OCI-LY7 (cell line): ENCODE results near the gene AZU1. TPM values are rescaled to one million over a fixed set of nuclear protein-coding genes. Genes with fewer than 3 reads are reported as not detected.
A peak's percentile ranks its signal among the peaks of the same experiment; 100 is the strongest.

Source experiments
- BruUV-seq: library from RNA; stranded (reverse); fragments of 400-500 nt; replicated peaks from 2 replicates; lab custom pipeline; 2021; lab: Mats Ljungman, UMichigan
- CTCF ChIA-PET: fragments of 300-600 bp; sonication (Branson Sonifier 250); formaldehyde crosslinking; loops from one replicate; lab custom pipeline; 2022; ENCODE audit warnings: antibody characterized with exemption; ENCODE audit not compliant: unreplicated experiment; lab: Charles Lee
- POLR2A ChIA-PET: fragments of 300-600 bp; sonication (Branson Sonifier 250); formaldehyde crosslinking; loops from one replicate; lab custom pipeline; 2022; ENCODE audit warnings: antibody characterized with exemption; lab: Charles Lee
- DNase-seq: peaks from one replicate; pipeline ENCODE4 v3.0.0-alpha.2; 2015; ENCODE audit warnings: low spot score
- H2AFZ ChIP-seq: fragments of 200-600 bp; sonication (generic), shearing (Covaris generic); 2 replicates; pipeline ENCODE4 v1.6.1; 2014; ENCODE audit warnings: mild to moderate bottlenecking, antibody characterized with exemption, low read length, moderate library complexity
- H3K27ac ChIP-seq: fragments of 200-600 bp; sonication (generic); 2 replicates; pipeline ENCODE4 v1.5.1; 2014; ENCODE audit warnings: mixed run types, low read depth, mild to moderate bottlenecking, moderate library complexity, low read length, inconsistent platforms; ENCODE audit not compliant: poor library complexity, severe bottlenecking
- H3K36me3 ChIP-seq: fragments of 200-600 bp; sonication (generic); 2 replicates; pipeline ENCODE4 v1.6.1; 2014; ENCODE audit warnings: mild to moderate bottlenecking, antibody characterized with exemption, low read length, moderate library complexity, mixed read lengths; ENCODE audit not compliant: insufficient read depth
- H3K4me1 ChIP-seq: fragments of 200-600 bp; sonication (generic); 2 replicates; pipeline ENCODE4 v1.5.1; 2014; ENCODE audit warnings: mild to moderate bottlenecking, low read length; ENCODE audit not compliant: insufficient read depth, poor library complexity, severe bottlenecking
- H3K4me2 ChIP-seq: fragments of 200-600 bp; sonication (generic); 2 replicates; pipeline ENCODE4 v1.6.1; 2014; ENCODE audit warnings: mild to moderate bottlenecking, low read length
- H3K4me3 ChIP-seq: fragments of 200-600 bp; sonication (generic); 2 replicates; pipeline ENCODE4 v1.5.1; 2014; ENCODE audit warnings: mild to moderate bottlenecking, low read depth, low read length; ENCODE audit not compliant: poor library complexity, severe bottlenecking
- H3K79me2 ChIP-seq: fragments of 200-600 bp; sonication (generic); 2 replicates; pipeline ENCODE4 v1.6.1; 2016; ENCODE audit warnings: low read depth, mild to moderate bottlenecking, low read length, moderate library complexity, mixed read lengths; ENCODE audit not compliant: insufficient read depth
- H3K9me2 ChIP-seq: fragments of 200-600 bp; sonication (generic); 2 replicates; pipeline ENCODE4 v1.6.1; 2016; ENCODE audit warnings: mild to moderate bottlenecking, low read length, mixed read lengths; ENCODE audit not compliant: insufficient read depth
- H3K9me3 ChIP-seq: fragments of 200-600 bp; sonication (generic); 2 replicates; pipeline ENCODE4 v1.6.1; 2014; ENCODE audit warnings: mild to moderate bottlenecking, mixed run types, low read length, mixed read lengths
- H4K20me1 ChIP-seq: fragments of 200-600 bp; sonication (generic); 2 replicates; pipeline ENCODE4 v1.6.1; 2014; ENCODE audit warnings: mild to moderate bottlenecking, antibody characterized with exemption, low read length, moderate library complexity, mixed read lengths; ENCODE audit not compliant: insufficient read depth
- EZH2phosphoT487 ChIP-seq: fragments of 200-600 bp; sonication (generic); IDR thresholded peaks from 2 replicates; pipeline ENCODE4 v1.6.1; 2018; ENCODE audit warnings: low read depth, borderline replicate concordance, mild to moderate bottlenecking, mixed run types, antibody characterized with exemption, low read length, moderate library complexity, mixed read lengths
- intact Hi-C: fragments of 100-400 bp; cut with micrococcal nuclease; formaldehyde crosslinking; loops from one replicate; pipeline ENCODE4 v1.10.0; 2022; ENCODE audit not compliant: unreplicated experiment
- total RNA-seq, 2 experiments: library from RNA; depleted of rRNA in 1 of 2; stranded (reverse); fragments of >200 nt in 1 of 2; shearing (Covaris generic) in 1 of 2; gene quantifications; 2 replicates each; pipeline ENCODE4 v1.2.3, GENCODE V29; 2014 to 2022
- TF ChIP-seq, protein P1 (sequence below): fragments of 200-600 bp; sonication (generic); conservative IDR thresholded peaks from 2 replicates; pipeline ENCODE4 v1.5.1; 2014; ENCODE audit warnings: mild to moderate bottlenecking, antibody characterized with exemption, low read length, moderate library complexity, mixed read lengths

AZU1 gene
- total RNA-seq, 2 experiments from 2014 or later = not detected

DNA sequence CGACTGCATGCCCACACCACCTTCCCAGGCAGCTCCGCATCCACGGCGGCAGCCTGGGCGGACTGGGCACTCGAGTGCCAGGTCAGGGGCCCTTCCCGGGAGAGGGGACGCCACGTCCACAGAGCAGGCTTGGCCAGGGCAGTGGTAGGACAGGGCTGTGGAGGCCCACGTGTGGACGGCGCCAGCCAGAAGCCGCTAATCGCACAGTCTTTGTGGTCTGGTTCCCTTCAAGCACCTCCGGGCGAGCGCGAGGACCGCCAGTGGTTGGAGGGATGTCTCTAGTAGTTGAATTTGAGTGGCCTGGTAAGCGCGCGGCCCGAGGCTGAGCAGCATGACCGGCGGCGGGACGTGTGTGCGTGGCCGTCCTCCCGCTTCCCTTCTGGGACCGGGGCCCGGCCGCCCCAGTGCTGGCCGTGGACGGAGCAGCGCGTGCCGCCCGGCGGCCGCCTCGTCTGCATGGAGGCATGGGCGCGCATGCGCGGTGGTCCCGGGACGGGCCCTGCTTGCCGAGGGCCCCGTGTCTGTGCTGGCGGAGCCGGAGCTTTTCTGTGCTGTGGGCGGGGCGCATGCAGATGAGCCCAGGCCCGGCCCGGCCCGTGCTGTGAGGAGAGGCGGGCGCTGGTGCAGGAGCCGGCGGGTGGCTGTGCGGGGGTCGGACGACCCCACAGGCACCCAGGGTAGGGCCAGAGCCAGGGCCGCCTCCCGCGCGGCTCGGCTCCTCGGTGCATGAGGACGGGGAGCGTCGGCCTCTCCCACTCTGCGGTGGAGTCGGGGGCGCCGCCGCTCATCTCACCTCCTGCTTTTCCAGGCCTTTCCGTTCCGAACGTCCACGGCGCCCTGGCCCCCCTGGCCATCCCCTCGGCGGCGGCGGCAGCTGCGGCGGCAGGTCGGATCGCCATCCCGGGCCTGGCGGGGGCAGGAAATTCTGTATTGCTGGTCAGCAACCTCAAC, 21.8 kb upstream of the AZU1 start:
- Histone ChIP-seq H3K79me2 (peaks cover 30% of the 10 kb centered on the region), H3K9me2 (no peaks in the 10 kb centered on the region), H3K36me3 (peaks cover 99% of the 10 kb centered on the region), H3K4me3 (no peak overlapping the region), H3K27ac (no peak overlapping the region), H3K4me1 (no peaks in the 10 kb centered on the region), H3K4me2 (no peak overlapping the region), H3K9me3 (no peaks in the 10 kb centered on the region), H4K20me1 (peaks cover 20% of the 10 kb centered on the region), H2AFZ (no peak overlapping the region)
- intact Hi-C loops = no loop called here
- no peak for DNase-seq
- no peak for TF ChIP-seq EZH2phosphoT487
- TF ChIP-seq, protein P1, sequence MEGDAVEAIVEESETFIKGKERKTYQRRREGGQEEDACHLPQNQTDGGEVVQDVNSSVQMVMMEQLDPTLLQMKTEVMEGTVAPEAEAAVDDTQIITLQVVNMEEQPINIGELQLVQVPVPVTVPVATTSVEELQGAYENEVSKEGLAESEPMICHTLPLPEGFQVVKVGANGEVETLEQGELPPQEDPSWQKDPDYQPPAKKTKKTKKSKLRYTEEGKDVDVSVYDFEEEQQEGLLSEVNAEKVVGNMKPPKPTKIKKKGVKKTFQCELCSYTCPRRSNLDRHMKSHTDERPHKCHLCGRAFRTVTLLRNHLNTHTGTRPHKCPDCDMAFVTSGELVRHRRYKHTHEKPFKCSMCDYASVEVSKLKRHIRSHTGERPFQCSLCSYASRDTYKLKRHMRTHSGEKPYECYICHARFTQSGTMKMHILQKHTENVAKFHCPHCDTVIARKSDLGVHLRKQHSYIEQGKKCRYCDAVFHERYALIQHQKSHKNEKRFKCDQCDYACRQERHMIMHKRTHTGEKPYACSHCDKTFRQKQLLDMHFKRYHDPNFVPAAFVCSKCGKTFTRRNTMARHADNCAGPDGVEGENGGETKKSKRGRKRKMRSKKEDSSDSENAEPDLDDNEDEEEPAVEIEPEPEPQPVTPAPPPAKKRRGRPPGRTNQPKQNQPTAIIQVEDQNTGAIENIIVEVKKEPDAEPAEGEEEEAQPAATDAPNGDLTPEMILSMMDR = no peak
- BruUV-seq = no TSS peak
- POLR2A ChIA-PET = no interaction called here
- CTCF ChIA-PET = no interaction called here

DNA sequence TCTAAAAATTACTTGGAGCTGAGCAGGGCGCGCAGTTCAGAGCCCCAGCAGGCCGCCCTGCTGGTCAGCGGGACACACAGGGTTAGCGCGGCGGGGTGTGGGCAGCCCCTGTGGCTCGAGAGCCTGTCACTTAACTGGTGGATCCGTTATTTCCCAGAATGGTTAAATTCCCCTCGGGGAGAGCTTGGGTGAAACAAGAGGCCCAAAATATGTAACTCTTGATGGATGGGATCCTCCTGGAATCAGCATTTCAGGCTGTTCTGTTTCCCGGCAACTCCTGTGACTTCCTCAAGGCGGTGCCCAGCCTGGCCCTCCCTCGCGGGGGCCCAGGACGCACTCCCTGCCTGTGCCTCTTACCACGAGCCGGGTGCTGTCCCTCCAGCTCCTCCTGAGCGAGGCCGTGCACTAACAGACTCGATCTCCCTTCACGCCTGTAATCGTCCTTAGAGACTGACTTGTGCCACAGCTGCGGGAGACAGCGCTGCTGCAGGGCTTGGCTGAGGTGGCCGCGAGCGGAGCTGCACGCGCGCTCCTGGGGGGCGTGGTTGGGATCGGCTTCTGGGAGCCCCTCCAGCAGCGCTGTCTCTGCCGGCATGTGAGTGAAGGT, 20.7 kb upstream of the AZU1 start:
- Histone ChIP-seq H3K27ac (no peak overlapping the region), H3K9me2 (no peaks in the 10 kb centered on the region), H3K4me3 (no peak overlapping the region), H3K9me3 (no peaks in the 10 kb centered on the region), H3K4me1 (no peaks in the 10 kb centered on the region), H4K20me1 (peaks cover 10% of the 10 kb centered on the region), H3K4me2 (no peak overlapping the region), H3K79me2 (peaks cover 20% of the 10 kb centered on the region), H2AFZ (no peak overlapping the region), H3K36me3 (peaks cover 99% of the 10 kb centered on the region)
- TF ChIP-seq, protein P1 = 0 out of 2 replicates have a peak, but pooled peaks have one; percentile 10
- no peak for TF ChIP-seq EZH2phosphoT487
- ChIA-PET POLR2A (no interaction called here), CTCF (no interaction called here)
- intact Hi-C loops = no loop called here
- no peak for DNase-seq
- no TSS peak for BruUV-seq
